ENCODE results near the gene TTC38. TPM values are rescaled to one million over a fixed set of nuclear protein-coding genes. Genes with fewer than 3 reads are reported as not detected.

The TTC38 gene
- total RNA-seq, 4 donors from 2014 or later, result 30.4 to 58.3 (median 43.1) TPM

GRCh38 chr22:46280063-46280817 is 12.4 kb downstream of the TTC38 start:
- no peak for DNase-seq
- peaks cover 0 to 78% of the 10 kb centered on the region in 2 donors for H3K36me3 ChIP-seq

GRCh38 chr22:46280999-46281623 is 13.3 kb downstream of the TTC38 start:
- Histone ChIP-seq H3K4me3 (no peak overlapping the region), H3K9me3 (no peaks in the 10 kb centered on the region), H3K36me3 (peaks cover 0 to 73% of the 10 kb centered on the region in 2 donors), H3K27ac (peak overlapping the region in 3 of 4 donors; percentile 77 to 83 (median 78)), H3K27me3 (no peaks in the 10 kb centered on the region), H3K4me1 (peaks cover 16 to 17% of the 10 kb centered on the region in 2 donors)
- intact Hi-C loops (cut with DNase I; ENCODE audit: low total_unique reads) (no loop called here), in situ Hi-C loops (cut with MboI; ENCODE audit: low sequenced_read_pairs in 4 of 4) (no loop called here)
- TF ChIP-seq CTCF (IDR thresholded peaks at IDR 0.05 in 4 of 5, conservative IDR thresholded peaks at IDR 0.05 in 1 of 5), result no peak
- no peak for TF ChIP-seq POLR2A (IDR thresholded peaks at IDR 0.05)
- peak; percentile 30 to 42 for DNase-seq
- ATAC-seq, result peak; percentile 73 to 82

More at GRCh38 chr22:46280063-46280817, 12.4 kb downstream of the TTC38 start:
- Histone ChIP-seq H3K27ac (peak overlapping the region; percentile 66 to 83 (median 78)), H3K4me1 (peaks cover 16 to 17% of the 10 kb centered on the region in 2 donors), H3K9me3 (no peaks in the 10 kb centered on the region), H3K27me3 (no peaks in the 10 kb centered on the region), H3K4me3 (no peak overlapping the region)
- ATAC-seq, result no peak
- intact Hi-C loops (cut with DNase I; ENCODE audit: low total_unique reads) (no loop called here), in situ Hi-C loops (cut with MboI; ENCODE audit: low sequenced_read_pairs in 4 of 4) (no loop called here)
- no peak for TF ChIP-seq CTCF (IDR thresholded peaks at IDR 0.05 in 4 of 5, conservative IDR thresholded peaks at IDR 0.05 in 1 of 5)
- TF ChIP-seq POLR2A (IDR thresholded peaks at IDR 0.05), result no peak

GRCh38 chr22:46281866-46282678 is 14.3 kb downstream of the TTC38 start:
- Histone ChIP-seq H3K27ac (no peak overlapping the region), H3K4me1 (peaks cover 16 to 17% of the 10 kb centered on the region in 2 donors), H3K27me3 (no peaks in the 10 kb centered on the region), H3K9me3 (no peaks in the 10 kb centered on the region), H3K36me3 (peaks cover 0 to 77% of the 10 kb centered on the region in 2 donors), H3K4me3 (no peak overlapping the region)
- DNase-seq (no peak), ATAC-seq (no peak)
- no peak for TF ChIP-seq POLR2A (IDR thresholded peaks at IDR 0.05)
- TF ChIP-seq CTCF (IDR thresholded peaks at IDR 0.05 in 4 of 5, conservative IDR thresholded peaks at IDR 0.05 in 1 of 5), result no peak
- in situ Hi-C loops (cut with MboI; ENCODE audit: low sequenced_read_pairs in 4 of 4) (no loop called here), intact Hi-C loops (cut with DNase I; ENCODE audit: low total_unique reads) (no loop called here)

GRCh38 chr22:46286006-46286405 is 18.2 kb downstream of the TTC38 start:
- intact Hi-C loops (cut with DNase I; ENCODE audit: low total_unique reads), result no loop called here
- H3K4me1 ChIP-seq, result peaks cover 10 to 13% of the 10 kb centered on the region in 2 donors
- TF ChIP-seq POLR2A (IDR thresholded peaks at IDR 0.05) (no peak), CTCF (IDR thresholded peaks at IDR 0.05 in 4 of 5, conservative IDR thresholded peaks at IDR 0.05 in 1 of 5) (no peak)
- no peak overlapping the region for H3K27ac ChIP-seq
- in situ Hi-C loops (cut with MboI; ENCODE audit: low sequenced_read_pairs in 4 of 4), result no loop called here
- DNase-seq (no peak), ATAC-seq (no peak)
- no peaks in the 10 kb centered on the region for H3K9me3 ChIP-seq
- H3K4me3 ChIP-seq, result no peak overlapping the region
- H3K36me3 ChIP-seq, result peaks cover 0 to 53% of the 10 kb centered on the region in 2 donors
- no peaks in the 10 kb centered on the region for H3K27me3 ChIP-seq

All from gastrocnemius medialis (tissue), 4 donors.